T-cell (primary cell): ENCODE data around the gene ACYP2. TPM values are rescaled to one million over a fixed set of nuclear protein-coding genes. Genes with fewer than 3 reads are reported as not detected.

Source experiments
- ATAC-seq, 4 experiments: fragments of 200-7000 bp in 3 of 4; fragments of 150-1000 bp in 1 of 4; cut with Tn5 transposase; replicated peaks in 1 of 4; 1 replicate in 3 of 4; 2 replicates in 1 of 4; pipeline ENCODE4 v1.10.0; 2021; ENCODE audit warnings: moderate library complexity in 3 of 4, mild to moderate bottlenecking in 2 of 4, moderate number of reproducible peaks in 1 of 4
- CTCF ChIA-PET, 2 donors: fragments of 300-600 bp; sonication (Branson Sonifier 250); formaldehyde crosslinking; loops; one replicate each; lab custom pipeline; 2022; ENCODE audit warnings: antibody characterized with exemption in 2 of 2; lab: Charles Lee
- POLR2A ChIA-PET, 2 donors: fragments of 300-600 bp; sonication (Branson Sonifier 250); formaldehyde crosslinking; loops; one replicate each; lab custom pipeline; 2022; ENCODE audit warnings: antibody characterized with exemption in 2 of 2; lab: Charles Lee
- DNase-seq, 35 experiments: peaks; one replicate each; pipeline versions ENCODE4 v3.0.0 to v3.0.0-alpha.2; 2013 to 2023
- H3K27ac ChIP-seq: one replicate; pipeline ENCODE4 v1.5.1; 2013; ENCODE audit warnings: low read length
- H3K27me3 ChIP-seq, 2 experiments: replicated peaks in 1 of 2; 1 replicate in 1 of 2; 2 replicates in 1 of 2; pipeline versions ENCODE4 v1.6.1 to v1.7.0; 2013; ENCODE audit warnings: low read length in 1 of 2, mixed read lengths in 1 of 2; ENCODE audit not compliant: control insufficient read depth in 2 of 2, insufficient read depth in 2 of 2; ENCODE audit errors: extremely low read depth in 1 of 2
- H3K36me3 ChIP-seq, 2 donors: 1 replicate in 1 of 2; 2 replicates in 1 of 2; pipeline versions ENCODE4 v1.6.1 to v1.7.0; 2013; ENCODE audit warnings: low read length in 1 of 2; ENCODE audit not compliant: control insufficient read depth in 2 of 2, insufficient read depth in 1 of 2; ENCODE audit errors: extremely low read depth in 1 of 2
- H3K4me1 ChIP-seq, 2 experiments: 1 replicate in 1 of 2; 2 replicates in 1 of 2; pipeline versions ENCODE4 v1.6.1 to v1.7.0; 2013; ENCODE audit warnings: low read length in 2 of 2, mixed read lengths in 1 of 2; ENCODE audit not compliant: insufficient read depth in 2 of 2, control insufficient read depth in 1 of 2; ENCODE audit errors: extremely low read depth in 1 of 2
- H3K4me3 ChIP-seq, 2 donors: 1 replicate in 1 of 2; 2 replicates in 1 of 2; pipeline versions ENCODE4 v1.5.1 to v1.7.0; 2013; ENCODE audit warnings: mild to moderate bottlenecking in 2 of 2, low read length in 1 of 2, moderate library complexity in 1 of 2; ENCODE audit not compliant: control insufficient read depth in 1 of 2; ENCODE audit errors: extremely low read depth in 1 of 2
- H3K9me3 ChIP-seq: 2 replicates; pipeline ENCODE4 v1.7.0; 2013
- H3K27ac Mint-ChIP-seq, 2 donors: one replicate each; pipeline ENCODE4 v1.8.0; 2020 to 2021; ENCODE audit warnings: mild to moderate bottlenecking in 2 of 2, mixed read lengths in 2 of 2
- H3K27me3 Mint-ChIP-seq, 2 donors: one replicate each; pipeline ENCODE4 v1.8.0; 2021 to 2022; ENCODE audit warnings: mixed read lengths in 2 of 2
- H3K36me3 Mint-ChIP-seq: one replicate; pipeline ENCODE4 v1.8.0; 2021; ENCODE audit warnings: mixed read lengths
- H3K4me1 Mint-ChIP-seq, 3 donors: one replicate each; pipeline ENCODE4 v1.8.0; 2020 to 2022; ENCODE audit warnings: mixed read lengths in 3 of 3, mild to moderate bottlenecking in 1 of 3
- H3K4me3 Mint-ChIP-seq, 3 donors: one replicate each; pipeline ENCODE4 v1.8.0; 2020 to 2022; ENCODE audit warnings: mild to moderate bottlenecking in 3 of 3, mixed read lengths in 3 of 3, moderate library complexity in 3 of 3
- H3K9me3 Mint-ChIP-seq, 3 donors: one replicate each; pipeline ENCODE4 v1.8.0; 2020 to 2022; ENCODE audit warnings: mixed read lengths in 3 of 3
- WGBS: methylation state at CpG from one replicate; pipeline ENCODE4 v1.1.5; 2013; ENCODE audit warnings: missing lambda C conversion rate; ENCODE audit not compliant: insufficient coverage; 5-methylcytosine and 5-hydroxymethylcytosine counted together
- total RNA-seq, 35 experiments: library from RNA in 6 of 35; stranded (reverse) in 6 of 35; fragments of 120-200 nt in 1 of 35; gene quantifications; one replicate each; pipeline versions ENCODE4 v1.2.1 to v1.2.4 and lab custom pipeline; 2013 to 2026

ACYP2 gene
- total RNA-seq, 5 donors from 2014 or later (not counting 1 experiment from before 2014, with no cell fraction given) = 13.8 to 18.8 (median 15.3) TPM

GRCh38 chr2:54247115-54247514, 131.7 kb downstream of the ACYP2 start:
- no peaks in the 10 kb centered on the region for H3K36me3 ChIP-seq
- DNase-seq = no peak
- no peaks in the 10 kb centered on the region for H3K27me3 ChIP-seq
- no peak overlapping the region for H3K27ac Mint-ChIP-seq
- 71% methylated on average over 1 of the region's 1 CpG for WGBS
- H3K27me3 Mint-ChIP-seq = no peaks in the 10 kb centered on the region
- no peak for ATAC-seq
- H3K4me3 Mint-ChIP-seq = no peak overlapping the region
- H3K36me3 Mint-ChIP-seq = peaks cover 22% of the 10 kb centered on the region
- no peaks in the 10 kb centered on the region for H3K9me3 Mint-ChIP-seq
- CTCF ChIA-PET = no interaction called here
- POLR2A ChIA-PET = no interaction called here
- no peaks in the 10 kb centered on the region for H3K4me1 ChIP-seq
- H3K9me3 ChIP-seq = no peaks in the 10 kb centered on the region
- H3K4me1 Mint-ChIP-seq = no peaks in the 10 kb centered on the region
- no peak overlapping the region for H3K27ac ChIP-seq
- no peak overlapping the region for H3K4me3 ChIP-seq

GRCh38 chr2:54249629-54250028, 134.2 kb downstream of the ACYP2 start:
- Histone ChIP-seq H3K4me1 (no peaks in the 10 kb centered on the region), H3K36me3 (no peaks in the 10 kb centered on the region), H3K4me3 (no peak overlapping the region), H3K27ac (no peak overlapping the region), H3K27me3 (no peaks in the 10 kb centered on the region), H3K9me3 (no peaks in the 10 kb centered on the region)
- Mint-ChIP-seq H3K36me3 (peaks cover 40% of the 10 kb centered on the region), H3K27ac (no peak overlapping the region), H3K4me1 (no peaks in the 10 kb centered on the region), H3K27me3 (no peaks in the 10 kb centered on the region), H3K4me3 (no peak overlapping the region), H3K9me3 (no peaks in the 10 kb centered on the region)
- ChIA-PET POLR2A (no interaction called here), CTCF (no interaction called here)
- ATAC-seq = no peak
- no peak for DNase-seq

GRCh38 chr2:54254180-54254579, 138.8 kb downstream of the ACYP2 start:
- Histone ChIP-seq H3K27ac (no peak overlapping the region), H3K36me3 (peaks cover 0 to 2% of the 10 kb centered on the region in 2 donors), H3K4me3 (no peak overlapping the region), H3K4me1 (no peaks in the 10 kb centered on the region), H3K9me3 (no peaks in the 10 kb centered on the region), H3K27me3 (no peaks in the 10 kb centered on the region)
- Mint-ChIP-seq H3K4me3 (no peak overlapping the region), H3K4me1 (no peaks in the 10 kb centered on the region), H3K27me3 (no peaks in the 10 kb centered on the region), H3K36me3 (peaks cover 32% of the 10 kb centered on the region), H3K9me3 (no peaks in the 10 kb centered on the region), H3K27ac (no peak overlapping the region)
- ChIA-PET CTCF (no interaction called here), POLR2A (no interaction called here)
- DNase-seq (no peak), ATAC-seq (no peak)

GRCh38 chr2:54255230-54256090, 140.0 kb downstream of the ACYP2 start:
- H3K36me3 Mint-ChIP-seq = peaks cover 32% of the 10 kb centered on the region
- DNase-seq = no peak
- CTCF ChIA-PET = no interaction called here

GRCh38 chr2:54256091-54256694, 140.8 kb downstream of the ACYP2 start, which contains the start of gene TSPYL6:
TSS of gene TSPYL6 (minus strand) at chr2:54256229. CDS start at chr2:54256151, 78 bp downstream.
- Mint-ChIP-seq H3K36me3 (peaks cover 32% of the 10 kb centered on the region), H3K27me3 (no peaks in the 10 kb centered on the region), H3K27ac (no peak within 1 kb of the TSS), H3K4me3 (no peak within 1 kb of the TSS), H3K4me1 (no peaks in the 10 kb centered on the region), H3K9me3 (no peaks in the 10 kb centered on the region)
- Histone ChIP-seq H3K4me1 (no peaks in the 10 kb centered on the region), H3K36me3 (peaks cover 0 to 2% of the 10 kb centered on the region in 2 donors), H3K4me3 (no peak within 1 kb of the TSS), H3K27me3 (no peaks in the 10 kb centered on the region), H3K9me3 (no peaks in the 10 kb centered on the region), H3K27ac (no peak within 1 kb of the TSS)
- ATAC-seq = no peak
- POLR2A ChIA-PET = no interaction called here
- DNase-seq = no peak
- WGBS = 97% methylated on average over 11 of the region's 25 CpGs
- CTCF ChIA-PET = no interaction called here

More at GRCh38 chr2:54255230-54256090, 140.0 kb downstream of the ACYP2 start:
- POLR2A ChIA-PET = no interaction called here
- H3K4me1 Mint-ChIP-seq = no peaks in the 10 kb centered on the region
- no peaks in the 10 kb centered on the region for H3K9me3 Mint-ChIP-seq
- Histone ChIP-seq H3K4me3 (no peak overlapping the region), H3K9me3 (no peaks in the 10 kb centered on the region), H3K36me3 (peaks cover 0 to 2% of the 10 kb centered on the region in 2 donors), H3K27ac (no peak overlapping the region), H3K27me3 (no peaks in the 10 kb centered on the region), H3K4me1 (no peaks in the 10 kb centered on the region)
- no peak for ATAC-seq
- no peak overlapping the region for H3K27ac Mint-ChIP-seq
- H3K4me3 Mint-ChIP-seq = no peak overlapping the region
- H3K27me3 Mint-ChIP-seq = no peaks in the 10 kb centered on the region
- 94% methylated on average over 37 of the region's 37 CpGs for WGBS

GRCh38 chr2:54258166-54258565, 142.8 kb downstream of the ACYP2 start:
- Histone ChIP-seq H3K27me3 (no peaks in the 10 kb centered on the region), H3K9me3 (no peaks in the 10 kb centered on the region), H3K4me3 (no peak overlapping the region), H3K4me1 (no peaks in the 10 kb centered on the region), H3K27ac (no peak overlapping the region), H3K36me3 (peaks cover 0 to 2% of the 10 kb centered on the region in 2 donors)
- Mint-ChIP-seq H3K4me3 (no peak overlapping the region), H3K27ac (no peak overlapping the region), H3K9me3 (peaks cover 0 to 4% (median 4%) of the 10 kb centered on the region in 3 donors), H3K4me1 (no peaks in the 10 kb centered on the region), H3K27me3 (no peaks in the 10 kb centered on the region), H3K36me3 (peaks cover 27% of the 10 kb centered on the region)
- ChIA-PET CTCF (no interaction called here), POLR2A (no interaction called here)
- no peak for ATAC-seq
- 91% methylated on average over 2 of the region's 2 CpGs for WGBS
- DNase-seq = no peak
